ENCODE results near the gene RBM47. TPM values are rescaled to one million over a fixed set of nuclear protein-coding genes. Genes with fewer than 3 reads are reported as not detected.
"Not testable (repeated sequence)": the region's sequence is repeated elsewhere in the genome, so short reads cannot be mapped to it uniquely, and the experiment has no call there.

Gene RBM47
- total and polyA plus RNA-seq, 8 donors = 12.3 to 59.6 (median 32.4) TPM

GRCh38 chr4:40520533-40520932 is 109.1 kb downstream of the RBM47 start:
- WGBS, 2 donors = 97 to 99% methylated on average over 4 of the region's 4 CpGs
- intact Hi-C loops (cut with DNase I) = no loop called here
- TF ChIP-seq CTCF (IDR thresholded peaks at IDR 0.05) = no peak
- peaks cover 5 to 29% (median 11%) of the 10 kb centered on the region in 3 donors for H3K4me1 ChIP-seq
- FAIRE-seq (no peak), DNase-seq (no peak), ATAC-seq (no peak)
- no peaks in the 10 kb centered on the region for H3K36me3 ChIP-seq
- H3K9me3 ChIP-seq = no peaks in the 10 kb centered on the region
- no peak overlapping the region for H3K4me3 ChIP-seq
- no peaks in the 10 kb centered on the region for H3K27me3 ChIP-seq
- no peak overlapping the region for H3K27ac ChIP-seq

GRCh38 chr4:40517081-40517480 is 112.6 kb downstream of the RBM47 start:
- H3K27me3 ChIP-seq; DNase-seq; intact Hi-C loops (cut with DNase I); H3K36me3 ChIP-seq; ATAC-seq; H3K9me3 ChIP-seq; H3K4me3 ChIP-seq; FAIRE-seq: not testable (repeated sequence)
- Histone ChIP-seq H3K27ac (peak overlapping the region in 2 of 4 donors; percentile 84 to 91), H3K4me1 (peaks cover 0 to 34% (median 12%) of the 10 kb centered on the region in 3 donors)
- WGBS, 2 donors = 95 to 97% methylated on average over 5 of the region's 5 CpGs

GRCh38 chr4:40516651-40517050 is 113.0 kb downstream of the RBM47 start:
- Histone ChIP-seq H3K36me3 (no peaks in the 10 kb centered on the region), H3K27me3 (no peaks in the 10 kb centered on the region), H3K27ac (peak overlapping the region in 3 of 4 donors; percentile 10 to 91 (median 84)), H3K9me3 (no peaks in the 10 kb centered on the region), H3K4me3 (no peak overlapping the region), H3K4me1 (peaks cover 0 to 33% (median 16%) of the 10 kb centered on the region in 3 donors)
- FAIRE-seq = no peak
- TF ChIP-seq CTCF (IDR thresholded peaks at IDR 0.05) = no peak
- DNase-seq = no peak
- no peak for ATAC-seq
- intact Hi-C loops (cut with DNase I) = no loop called here
- WGBS, 2 donors = 57 to 83% methylated on average over 4 of the region's 4 CpGs

GRCh38 chr4:40515398-40516293 is 114.0 kb downstream of the RBM47 start:
- TF ChIP-seq CTCF (IDR thresholded peaks at IDR 0.05) = no peak
- Histone ChIP-seq H3K9me3 (no peaks in the 10 kb centered on the region), H3K4me3 (peak overlapping the region in 2 of 4 donors; percentile 44 to 46), H3K36me3 (no peaks in the 10 kb centered on the region), H3K27me3 (no peaks in the 10 kb centered on the region), H3K4me1 (peaks cover 0 to 33% (median 26%) of the 10 kb centered on the region in 3 donors), H3K27ac (peak overlapping the region; percentile 45 to 91 (median 70))
- intact Hi-C loops (cut with DNase I) = no loop called here
- FAIRE-seq (no peak), ATAC-seq (peak; percentile 12 to 43 (median 27)), DNase-seq (peak in 1 of 6 donors; percentile 29)
- WGBS, 2 donors = 46 to 49% methylated on average over 15 of the region's 15 CpGs

GRCh38 chr4:40515037-40515397 is 114.6 kb downstream of the RBM47 start:
- Histone ChIP-seq H3K27ac (peak overlapping the region; percentile 45 to 91 (median 70)), H3K27me3 (no peaks in the 10 kb centered on the region), H3K9me3 (no peaks in the 10 kb centered on the region), H3K36me3 (no peaks in the 10 kb centered on the region), H3K4me1 (peaks cover 0 to 39% (median 30%) of the 10 kb centered on the region in 3 donors), H3K4me3 (peak overlapping the region in 2 of 4 donors; percentile 44 to 46)
- DNase-seq (no peak), FAIRE-seq (no peak), ATAC-seq (peak; percentile 32 to 45 (median 39))
- intact Hi-C loops (cut with DNase I) = no loop called here
- TF ChIP-seq CTCF (IDR thresholded peaks at IDR 0.05) = no peak
- WGBS, 2 donors = 25 to 36% methylated on average over 2 of the region's 2 CpGs

Data from pancreas (tissue), 10 donors.